GM23338 (cell line): ENCODE data around the gene GDPD5. TPM values are rescaled to one million over a fixed set of nuclear protein-coding genes. Genes with fewer than 3 reads are reported as not detected.

Source experiments
- ATAC-seq: fragments of 200-7000 bp; cut with Tn5 transposase; 3 replicates; pipeline ENCODE4 v1.9.1; 2020
- DNase-seq: peaks from one replicate; pipeline ENCODE4 v3.0.0-alpha.2; 2015; ENCODE audit warnings: low spot score
- H2AFZ ChIP-seq: fragments of 200-600 bp; sonication (generic); 2 replicates; pipeline ENCODE4 v1.8.0; 2016; ENCODE audit warnings: antibody characterized with exemption, mild to moderate bottlenecking, moderate library complexity
- H3F3A ChIP-seq: fragments of 200-600 bp; sonication (generic); replicated peaks from 2 replicates; pipeline ENCODE4 v1.8.0; 2017; ENCODE audit warnings: antibody characterized with exemption, mixed run types, low read depth
- H3K27ac ChIP-seq: fragments of 200-600 bp; sonication (generic); 2 replicates; pipeline ENCODE4 v1.6.1; 2016; ENCODE audit warnings: low read depth
- H3K27me3 ChIP-seq: fragments of 200-600 bp; sonication (generic); 2 replicates; pipeline ENCODE4 v1.8.0; 2016; ENCODE audit warnings: mild to moderate bottlenecking, mixed run types, moderate library complexity; ENCODE audit not compliant: insufficient read depth
- H3K36me3 ChIP-seq: fragments of 200-600 bp; sonication (generic); 2 replicates; pipeline ENCODE4 v1.8.0; 2016; ENCODE audit warnings: mild to moderate bottlenecking; ENCODE audit not compliant: insufficient read depth
- H3K4me1 ChIP-seq: fragments of 200-600 bp; sonication (generic); 2 replicates; pipeline ENCODE4 v1.8.0; 2016; ENCODE audit warnings: mild to moderate bottlenecking, moderate library complexity; ENCODE audit not compliant: insufficient read depth
- H3K4me2 ChIP-seq: fragments of 200-600 bp; sonication (generic); 2 replicates; pipeline ENCODE4 v1.7.1; 2017; ENCODE audit warnings: mixed run types
- H3K4me3 ChIP-seq: fragments of 200-600 bp; sonication (generic); 2 replicates; pipeline ENCODE4 v1.6.1; 2016; ENCODE audit warnings: mixed run types
- H3K79me2 ChIP-seq: fragments of 200-600 bp; sonication (generic); replicated peaks from 2 replicates; pipeline ENCODE4 v1.8.0; 2017; ENCODE audit warnings: mild to moderate bottlenecking; ENCODE audit not compliant: insufficient read depth
- H3K9me2 ChIP-seq: fragments of 200-600 bp; sonication (generic); 2 replicates; pipeline ENCODE4 v1.8.0; 2017; ENCODE audit not compliant: insufficient read depth
- H4K20me1 ChIP-seq: fragments of 200-600 bp; sonication (generic); replicated peaks from 2 replicates; pipeline ENCODE4 v1.8.0; 2017; ENCODE audit warnings: mild to moderate bottlenecking; ENCODE audit not compliant: insufficient read depth
- H3K27ac Mint-ChIP-seq: 2 replicates; pipeline ENCODE4 v1.8.0; 2020; ENCODE audit warnings: inconsistent platforms, mild to moderate bottlenecking, moderate library complexity, mixed read lengths
- H3K27me3 Mint-ChIP-seq: 3 replicates; pipeline ENCODE4 v1.8.0; 2022; ENCODE audit warnings: low read depth, mild to moderate bottlenecking, moderate library complexity, mixed read lengths, inconsistent platforms; ENCODE audit not compliant: insufficient read depth, poor library complexity
- H3K36me3 Mint-ChIP-seq: 3 replicates; pipeline ENCODE4 v1.8.0; 2021; ENCODE audit warnings: low read depth, mild to moderate bottlenecking, inconsistent platforms, moderate library complexity, mixed read lengths
- H3K4me1 Mint-ChIP-seq: 3 replicates; pipeline ENCODE4 v1.8.0; 2020; ENCODE audit warnings: mild to moderate bottlenecking, inconsistent platforms, mixed read lengths
- H3K4me3 Mint-ChIP-seq: 3 replicates; pipeline ENCODE4 v1.8.0; 2021; ENCODE audit warnings: moderate library complexity, mild to moderate bottlenecking, inconsistent platforms, mixed read lengths
- H3K9me3 Mint-ChIP-seq: 3 replicates; pipeline ENCODE4 v1.8.0; 2020; ENCODE audit warnings: moderate library complexity, mild to moderate bottlenecking, inconsistent platforms, mixed read lengths
- EZH2 ChIP-seq: fragments of 200-600 bp; sonication (generic); IDR thresholded peaks from one replicate; pipeline ENCODE4 v1.8.0; 2017; ENCODE audit warnings: antibody characterized with exemption, mild to moderate bottlenecking, low read depth; ENCODE audit not compliant: unreplicated experiment
- NANOG ChIP-seq: IDR thresholded peaks from 2 replicates; pipeline ENCODE4 v1.6.1; 2016; ENCODE audit warnings: antibody characterized with exemption, borderline replicate concordance
- STAT1 ChIP-seq: IDR thresholded peaks from one replicate; pipeline ENCODE4 v1.6.1; 2016; ENCODE audit warnings: antibody characterized with exemption; ENCODE audit not compliant: unreplicated experiment
- ZNF331 ChIP-seq: fragments of 250-450 bp; sonication (Bioruptor Pico); IDR thresholded peaks from 2 replicates; pipeline ENCODE4 v1.5.0; 2020; ENCODE audit warnings: low read depth, mild to moderate bottlenecking, moderate library complexity
- polyA plus RNA-seq: library from polyadenylated mRNA; unstranded; fragments of >200 nt; fragmentation: Nextera tagmentation; extraction: Ambion mirVana; gene quantifications from 2 replicates; pipeline ENCODE4 v1.2.1, GENCODE V29; 2016
- total RNA-seq: library from RNA; depleted of rRNA; stranded (reverse); fragments of >200 nt; shearing (Covaris generic); gene quantifications from 2 replicates; pipeline ENCODE4 v1.2.3, GENCODE V29; 2014
- TF ChIP-seq, protein P1 (sequence below), 2 experiments: fragments of 200-600 bp in 1 of 2; sonication (generic) in 1 of 2; conservative IDR thresholded peaks; 2 replicates each; pipeline versions ENCODE4 v1.5.1 to v1.6.1; 2016 to 2017; ENCODE audit warnings: antibody characterized with exemption in 2 of 2, low read depth in 2 of 2, mild to moderate bottlenecking in 2 of 2, moderate library complexity in 1 of 2

The GDPD5 gene
- total and polyA plus RNA-seq, 2 experiments from 2014 or later: 1.6 to 4.9 TPM

DNA sequence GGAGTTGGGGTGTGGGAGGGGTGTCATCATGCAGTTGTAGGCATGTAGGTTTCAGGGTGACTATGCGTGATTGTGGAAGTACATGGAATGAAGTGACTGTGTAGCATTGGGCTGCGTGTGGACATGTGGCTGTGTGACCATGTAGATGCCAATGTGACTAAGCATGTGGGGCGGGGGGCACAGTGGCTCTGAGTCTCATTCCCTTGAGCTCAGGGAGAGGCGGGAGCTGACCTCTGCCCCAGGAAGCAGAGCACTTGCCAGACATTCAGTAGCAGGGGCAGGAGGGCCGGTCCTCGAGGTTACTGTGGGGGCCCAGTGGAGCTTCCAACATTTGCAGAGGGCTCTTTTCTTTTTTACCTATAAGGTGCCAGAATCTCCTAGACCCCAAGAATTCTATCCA is 92.3 kb downstream of the GDPD5 start (continued):
- TF ChIP-seq ZNF331 (CRISPR knock-in tag): no peak
- TF ChIP-seq EZH2: no peak

DNA sequence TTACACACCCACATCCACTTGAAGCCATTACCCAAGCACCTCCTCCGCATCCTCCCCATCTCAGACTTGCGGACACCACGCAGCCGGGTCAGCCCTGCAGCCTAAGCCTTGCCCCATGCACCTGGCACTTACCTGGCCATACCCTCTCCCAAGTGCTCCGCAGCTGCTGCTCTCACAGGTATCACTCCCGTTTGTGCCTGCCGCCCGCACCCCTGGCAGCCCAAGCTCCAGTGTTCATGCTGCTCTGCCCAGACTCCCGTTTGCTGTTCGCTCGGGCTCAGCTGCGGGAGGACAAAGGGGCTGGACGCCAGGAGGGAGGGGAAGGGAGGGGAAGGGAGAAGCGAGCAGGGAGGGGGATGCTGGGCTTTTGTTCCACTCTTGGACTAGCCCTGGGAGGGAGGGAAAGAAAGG is 92.8 kb downstream of the GDPD5 start, which contains the start of gene KLHL35:
Gene KLHL35 (minus strand): TSS at position 293 of the 411 bp plus-strand sequence. CDS start 2,574 bp downstream, outside the sequence.
- H3K27ac ChIP-seq: no peak within 1 kb of the TSS
- peak; percentile 34 for TF ChIP-seq EZH2
- no peak for TF ChIP-seq STAT1
- peak within 1 kb of the TSS; percentile 69 for H2AFZ ChIP-seq
- H4K20me1 ChIP-seq: no peaks in the 10 kb centered on the region; the same call in 1 of the 2 replicates
- H3K36me3 Mint-ChIP-seq: peaks cover 19% of the 10 kb centered on the region
- peaks cover 56% of the 10 kb centered on the region for H3K27me3 ChIP-seq
- peak within 1 kb of the TSS; percentile 71 for H3K4me2 ChIP-seq
- no peak within 1 kb of the TSS for H3K27ac Mint-ChIP-seq
- H3K4me3 ChIP-seq: peak within 1 kb of the TSS; percentile 43
- H3K9me2 ChIP-seq: no peaks in the 10 kb centered on the region
- H3K4me1 ChIP-seq: peaks cover 10% of the 10 kb centered on the region
- H3K9me3 Mint-ChIP-seq: peaks cover 19% of the 10 kb centered on the region
- peak within 1 kb of the TSS; percentile 66 for H3K4me3 Mint-ChIP-seq
- peaks cover 28% of the 10 kb centered on the region for H3K4me1 Mint-ChIP-seq
- DNase-seq: no peak
- peak; percentile 15 for ATAC-seq
- peaks cover 59% of the 10 kb centered on the region for H3K27me3 Mint-ChIP-seq
- H3K36me3 ChIP-seq: no peaks in the 10 kb centered on the region
- H3K79me2 ChIP-seq: no peaks in the 10 kb centered on the region
- peaks cover 6% of the 10 kb centered on the region; the same call in 1 of the 2 replicates for H3F3A ChIP-seq

DNA sequence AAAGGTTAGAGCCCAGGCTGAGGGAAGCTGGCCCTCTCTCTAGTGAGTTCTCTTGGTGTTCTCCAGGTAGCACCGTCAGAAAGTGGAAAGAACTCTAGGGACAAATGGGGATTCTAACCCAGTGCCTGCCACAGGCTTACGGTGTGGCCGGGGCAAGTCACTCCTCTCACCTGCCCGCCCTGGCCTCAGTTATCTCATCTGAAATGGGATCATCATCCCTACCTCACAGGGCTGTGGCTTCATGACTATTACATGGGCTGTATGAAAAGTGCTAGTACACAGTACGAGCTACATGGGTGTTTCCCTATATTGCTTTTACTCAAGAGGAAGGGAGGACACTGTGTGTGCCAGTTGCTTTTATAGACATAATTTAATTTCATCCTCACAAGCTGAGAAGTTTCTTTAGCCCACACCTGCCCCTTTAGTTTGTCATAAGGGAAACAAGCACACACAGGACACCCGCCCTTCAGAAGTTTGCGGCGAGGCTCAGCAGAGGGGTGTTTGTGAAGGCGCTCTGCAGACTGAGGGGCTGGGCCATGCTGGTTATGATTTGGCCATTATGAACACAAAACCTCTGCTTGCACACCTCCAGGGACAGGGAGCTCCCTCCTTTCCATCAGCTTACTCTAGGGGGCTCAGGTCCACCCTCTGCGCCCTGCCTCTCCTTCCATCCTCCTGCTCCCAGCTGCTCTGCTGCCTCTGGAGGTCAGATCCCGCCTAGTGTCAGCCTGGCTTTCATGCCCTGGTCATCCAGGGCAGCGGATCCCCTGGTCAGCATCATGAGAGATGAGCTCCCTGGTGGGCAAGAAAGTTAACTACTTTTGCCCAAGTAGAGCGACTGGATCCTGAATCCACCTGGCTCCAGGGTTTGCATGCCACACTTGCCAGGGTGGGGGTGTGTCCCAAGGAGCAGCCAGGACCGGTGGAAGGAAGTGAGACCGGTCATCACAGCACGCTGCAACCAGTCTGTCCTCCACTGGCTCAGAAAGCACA is 93.9 kb downstream of the GDPD5 start:
- Mint-ChIP-seq H3K36me3 (peaks cover 20% of the 10 kb centered on the region), H3K27ac (no peak overlapping the region), H3K4me3 (peak overlapping the region; percentile 66), H3K27me3 (peaks cover 64% of the 10 kb centered on the region), H3K4me1 (peaks cover 25% of the 10 kb centered on the region), H3K9me3 (peaks cover 21% of the 10 kb centered on the region)
- no peaks in the 10 kb centered on the region for H3K9me2 ChIP-seq
- H3K4me2 ChIP-seq: peak overlapping the region; percentile 71; the same call in 1 of the 2 replicates
- peaks cover 66% of the 10 kb centered on the region for H3K27me3 ChIP-seq
- H3K27ac ChIP-seq: no peak overlapping the region
- no peak overlapping the region for H3K4me3 ChIP-seq
- H3F3A ChIP-seq: peaks cover 6% of the 10 kb centered on the region; the same call in 1 of the 2 replicates
- H3K79me2 ChIP-seq: no peaks in the 10 kb centered on the region
- H4K20me1 ChIP-seq: no peaks in the 10 kb centered on the region; the same call in 1 of the 2 replicates
- DNase-seq (peak; percentile 55), ATAC-seq (peak; percentile 15)
- no peaks in the 10 kb centered on the region for H3K36me3 ChIP-seq
- TF ChIP-seq NANOG (no peak), EZH2 (peak; percentile 22)
- TF ChIP-seq, protein P1, sequence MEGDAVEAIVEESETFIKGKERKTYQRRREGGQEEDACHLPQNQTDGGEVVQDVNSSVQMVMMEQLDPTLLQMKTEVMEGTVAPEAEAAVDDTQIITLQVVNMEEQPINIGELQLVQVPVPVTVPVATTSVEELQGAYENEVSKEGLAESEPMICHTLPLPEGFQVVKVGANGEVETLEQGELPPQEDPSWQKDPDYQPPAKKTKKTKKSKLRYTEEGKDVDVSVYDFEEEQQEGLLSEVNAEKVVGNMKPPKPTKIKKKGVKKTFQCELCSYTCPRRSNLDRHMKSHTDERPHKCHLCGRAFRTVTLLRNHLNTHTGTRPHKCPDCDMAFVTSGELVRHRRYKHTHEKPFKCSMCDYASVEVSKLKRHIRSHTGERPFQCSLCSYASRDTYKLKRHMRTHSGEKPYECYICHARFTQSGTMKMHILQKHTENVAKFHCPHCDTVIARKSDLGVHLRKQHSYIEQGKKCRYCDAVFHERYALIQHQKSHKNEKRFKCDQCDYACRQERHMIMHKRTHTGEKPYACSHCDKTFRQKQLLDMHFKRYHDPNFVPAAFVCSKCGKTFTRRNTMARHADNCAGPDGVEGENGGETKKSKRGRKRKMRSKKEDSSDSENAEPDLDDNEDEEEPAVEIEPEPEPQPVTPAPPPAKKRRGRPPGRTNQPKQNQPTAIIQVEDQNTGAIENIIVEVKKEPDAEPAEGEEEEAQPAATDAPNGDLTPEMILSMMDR (conservative IDR thresholded peaks at IDR 0.05; ENCODE audit: low read depth in 2 of 2): peak; percentile 17 to 32; a peak in 2 of 4 replicates
- peaks cover 10% of the 10 kb centered on the region for H3K4me1 ChIP-seq
- H2AFZ ChIP-seq: no peak overlapping the region
